Small intestine (tissue), 7 donors: ENCODE measurements around the gene APOBEC3F. TPM values are rescaled to one million over a fixed set of nuclear protein-coding genes. Genes with fewer than 3 reads are reported as not detected.

ENCODE experiments used
- DNase-seq, 2 donors: peaks; one replicate each; pipeline versions ENCODE4 v3.0.0 to v3.0.0-alpha.2; 2013
- FAIRE-seq: peaks from 2 replicates; lab custom pipeline; 2012; peaks lifted over from hg19 to GRCh38; lab: Jason Lieb, UNC
- H3K27ac ChIP-seq, 3 donors: one replicate each; pipeline ENCODE4 v1.5.1; 2013; ENCODE audit warnings: low read length in 2 of 3, mild to moderate bottlenecking in 2 of 3, control low read depth in 1 of 3, inconsistent platforms in 1 of 3, low read depth in 1 of 3, moderate library complexity in 1 of 3
- H3K27me3 ChIP-seq, 3 donors: one replicate each; pipeline ENCODE4 v1.6.1; 2013; ENCODE audit warnings: low read length in 3 of 3, inconsistent platforms in 1 of 3; ENCODE audit not compliant: control insufficient read depth in 3 of 3, insufficient read depth in 3 of 3
- H3K36me3 ChIP-seq, 3 donors: one replicate each; pipeline ENCODE4 v1.6.1; 2013; ENCODE audit warnings: low read length in 3 of 3, inconsistent platforms in 1 of 3, low read depth in 1 of 3, mild to moderate bottlenecking in 1 of 3, moderate library complexity in 1 of 3; ENCODE audit not compliant: control insufficient read depth in 3 of 3, insufficient read depth in 2 of 3
- H3K4me1 ChIP-seq, 3 donors: one replicate each; pipeline ENCODE4 v1.6.1; 2013; ENCODE audit warnings: low read length in 2 of 3, inconsistent platforms in 1 of 3, low read depth in 1 of 3, mild to moderate bottlenecking in 1 of 3, moderate library complexity in 1 of 3; ENCODE audit not compliant: control insufficient read depth in 3 of 3, insufficient read depth in 2 of 3
- H3K4me3 ChIP-seq, 3 donors: one replicate each; pipeline ENCODE4 v1.5.1; 2013; ENCODE audit warnings: low read length in 3 of 3, control low read depth in 1 of 3, inconsistent platforms in 1 of 3, low read depth in 1 of 3, mild to moderate bottlenecking in 1 of 3, moderate library complexity in 1 of 3
- H3K9me3 ChIP-seq, 2 donors: one replicate each; pipeline ENCODE4 v1.6.1; 2013; ENCODE audit warnings: low read depth in 1 of 2, low read length in 1 of 2; ENCODE audit not compliant: control insufficient read depth in 2 of 2, insufficient read depth in 1 of 2
- WGBS, 3 donors: extraction: QIAGEN DNeasy Blood & Tissue Kit; methylation state at CpG; one replicate each; pipeline ENCODE4 v1.1.7; 2013; 5-methylcytosine and 5-hydroxymethylcytosine counted together
- polyA plus RNA-seq, 4 donors: library from polyadenylated mRNA; stranded (reverse) in 3 of 4; unstranded in 1 of 4; fragments of 200-250 nt in 3 of 4; fragments of 120-200 nt in 1 of 4; gene quantifications; one replicate each; pipeline versions ENCODE4 v1.2.1 to v1.2.3, GENCODE V29; 2013
- donor health status: healthy with polysubstance abuse.
- donor health status: control.
- donor health status: control.
- donor health status: Bipolar disorder and iron deficiency.
- donor health status: healthy.

Gene APOBEC3F
- polyA plus RNA-seq, 4 donors = 3.1 to 4.4 (median 3.6) TPM

DNA sequence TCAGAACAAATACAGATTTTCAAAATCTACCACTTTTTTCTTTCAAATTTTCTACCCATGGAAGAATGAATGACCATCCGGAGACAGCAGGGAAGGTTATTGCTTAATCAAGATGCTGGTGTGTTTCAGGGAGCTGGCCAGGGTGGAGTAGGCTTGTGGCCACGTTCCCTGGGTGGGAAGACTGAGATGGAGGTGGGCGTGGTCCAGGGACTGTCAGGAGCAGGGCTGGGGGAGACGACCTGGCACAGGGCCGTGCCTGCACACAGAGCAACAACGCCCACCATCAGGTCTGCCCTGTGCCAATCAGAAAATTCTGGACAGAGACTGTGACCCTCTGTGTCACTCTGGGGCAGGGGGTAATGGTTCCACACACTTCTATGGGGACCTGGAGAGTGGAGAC is 49.3 kb downstream of the APOBEC3F start:
- H3K27ac ChIP-seq = peak overlapping the region in 2 of 3 donors; percentile 27 to 82
- no peak overlapping the region for H3K4me3 ChIP-seq

DNA sequence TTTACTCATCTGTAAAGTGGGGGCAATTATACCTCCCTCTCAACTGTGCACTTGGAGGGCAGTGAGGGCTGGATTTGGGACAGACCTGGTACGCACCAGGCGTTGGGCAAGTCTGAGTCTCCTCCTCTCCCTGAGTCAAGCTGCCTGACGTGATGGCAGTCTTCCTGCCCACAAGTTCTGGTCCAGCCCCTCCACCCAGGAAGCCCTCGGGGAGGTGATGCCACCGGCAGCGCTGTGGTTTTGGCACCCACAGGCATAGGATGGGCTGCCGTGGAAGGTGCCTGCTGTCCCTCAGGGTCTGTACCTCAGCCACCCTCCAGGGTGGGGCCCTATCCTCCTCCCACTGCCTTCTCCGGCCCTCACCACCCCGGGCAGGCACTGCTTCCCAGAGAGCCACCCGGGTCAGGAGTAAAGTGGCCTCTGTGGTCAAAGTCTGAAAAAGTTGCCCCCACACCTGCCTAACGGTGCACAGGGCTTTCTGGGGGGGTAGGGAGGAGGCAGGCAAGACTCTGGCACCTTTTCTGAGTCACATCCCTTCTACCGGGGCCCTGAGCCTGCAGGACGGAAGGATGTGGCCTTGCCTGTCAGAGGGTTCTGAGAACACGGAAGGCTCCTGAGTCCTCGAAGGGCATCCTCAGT is 49.9 kb downstream of the APOBEC3F start:
- WGBS, 3 donors = 48 to 57% (median 49%) methylated on average over 15 of the region's 15 CpGs
- DNase-seq = peak in 1 of 2 donors; percentile 59

More for the DNA sequence above, 49.3 kb downstream of the APOBEC3F start:
- no peak for DNase-seq
- Histone ChIP-seq H3K9me3 (no peaks in the 10 kb centered on the region), H3K4me1 (no peaks in the 10 kb centered on the region), H3K36me3 (no peaks in the 10 kb centered on the region), H3K27me3 (peaks cover 0 to 2% (median 0%) of the 10 kb centered on the region in 3 donors)
- 45 to 68% (median 67%) methylated on average over 5 to 6 of the region's 6 CpGs for WGBS, 3 donors
- FAIRE-seq = no peak

GRCh38 chr22:39091126-39092081 is 50.7 kb downstream of the APOBEC3F start:
- Histone ChIP-seq H3K27ac (peak overlapping the region in 2 of 3 donors; percentile 21 to 82), H3K27me3 (peaks cover 0 to 2% (median 0%) of the 10 kb centered on the region in 3 donors), H3K4me1 (no peaks in the 10 kb centered on the region), H3K4me3 (no peak overlapping the region), H3K36me3 (no peaks in the 10 kb centered on the region), H3K9me3 (no peaks in the 10 kb centered on the region)
- DNase-seq (no peak), FAIRE-seq (no peak)
- 71 to 78% (median 76%) methylated on average over 22 to 23 of the region's 23 CpGs for WGBS, 3 donors

More for the DNA sequence above, 49.9 kb downstream of the APOBEC3F start:
- no peak for FAIRE-seq
- H3K9me3 ChIP-seq = no peaks in the 10 kb centered on the region
- peaks cover 0 to 2% (median 0%) of the 10 kb centered on the region in 3 donors for H3K27me3 ChIP-seq
- H3K27ac ChIP-seq = peak overlapping the region in 2 of 3 donors; percentile 27 to 82
- no peak overlapping the region for H3K4me3 ChIP-seq
- no peaks in the 10 kb centered on the region for H3K36me3 ChIP-seq
- H3K4me1 ChIP-seq = no peaks in the 10 kb centered on the region

- WGBS, 3 donors = 40 to 63% (median 61%) methylated on average over 8 of the region's 8 CpGs
- no peaks in the 10 kb centered on the region for H3K9me3 ChIP-seq
- H3K36me3 ChIP-seq = no peaks in the 10 kb centered on the region
- peaks cover 0 to 2% (median 0%) of the 10 kb centered on the region in 3 donors for H3K27me3 ChIP-seq
- H3K4me1 ChIP-seq = no peaks in the 10 kb centered on the region
- no peak for FAIRE-seq
- no peak overlapping the region for H3K4me3 ChIP-seq
- no peak overlapping the region for H3K27ac ChIP-seq
- DNase-seq = no peak
Measured at GRCh38 chr22:39092111-39092862, 51.6 kb downstream of the APOBEC3F start.

DNA sequence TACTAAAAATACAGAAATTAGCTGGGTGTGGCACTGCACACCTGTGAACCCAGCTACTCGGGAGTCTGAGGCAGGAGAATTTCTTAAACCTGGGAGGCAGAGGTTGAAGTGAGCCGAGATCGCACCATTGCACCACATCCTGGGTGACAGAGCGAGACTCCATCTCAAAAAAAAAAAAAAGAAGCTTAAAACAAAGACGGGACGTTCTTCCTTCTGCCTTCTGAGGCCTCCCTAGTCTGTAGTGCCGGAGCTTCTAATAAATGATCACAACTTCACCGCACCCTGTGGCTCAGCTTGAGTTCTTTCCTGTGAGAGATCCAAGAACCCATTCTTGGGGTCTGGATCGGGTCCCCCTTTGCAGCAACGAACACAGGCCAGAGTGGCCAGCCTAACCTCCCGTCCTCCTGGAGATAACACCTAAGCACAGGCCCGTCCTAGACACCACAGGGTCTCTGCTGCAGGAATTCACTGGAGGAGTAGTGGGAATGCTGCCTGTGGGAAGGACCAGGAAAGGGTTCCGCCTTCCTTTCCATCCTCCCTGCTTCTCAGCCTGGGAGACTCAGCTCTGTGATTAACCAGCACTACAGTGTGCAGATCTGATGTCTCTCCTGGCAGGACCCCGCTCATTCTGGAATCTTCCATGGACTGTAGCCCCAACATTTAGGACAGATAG is 54.2 kb downstream of the APOBEC3F start:
- WGBS, 3 donors = 70 to 84% (median 80%) methylated on average over 14 of the region's 14 CpGs
- DNase-seq = peak in 1 of 2 donors; percentile 23
- Histone ChIP-seq H3K27ac (peak overlapping the region in 1 of 3 donors; percentile 39), H3K4me1 (no peaks in the 10 kb centered on the region), H3K36me3 (no peaks in the 10 kb centered on the region), H3K27me3 (peaks cover 0 to 2% (median 0%) of the 10 kb centered on the region in 3 donors), H3K4me3 (no peak overlapping the region), H3K9me3 (no peaks in the 10 kb centered on the region)
- no peak for FAIRE-seq

DNA sequence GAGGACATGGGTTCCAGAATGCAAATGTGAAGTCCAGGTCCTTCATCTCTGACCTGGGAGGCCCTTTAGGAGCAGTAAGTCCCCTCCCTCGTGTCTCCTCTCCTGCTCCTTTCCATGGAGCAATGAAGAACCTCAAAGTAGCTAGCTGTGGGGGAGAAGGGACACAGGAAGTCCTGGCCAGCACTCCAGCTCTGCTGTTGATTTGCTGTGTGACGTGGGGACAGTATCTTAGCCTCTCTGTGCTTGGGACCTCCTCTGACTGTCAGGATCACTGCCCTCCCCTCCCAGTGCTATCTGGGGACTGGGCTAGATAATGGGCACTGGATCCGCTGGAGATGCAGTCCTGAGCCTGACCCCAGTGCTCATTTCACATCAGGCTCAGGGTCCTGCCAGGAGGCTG is 55.3 kb downstream of the APOBEC3F start:
- H3K36me3 ChIP-seq = no peaks in the 10 kb centered on the region
- FAIRE-seq = no peak
- no peak overlapping the region for H3K27ac ChIP-seq
- no peaks in the 10 kb centered on the region for H3K9me3 ChIP-seq
- WGBS, 3 donors = 67 to 94% (median 88%) methylated on average over 3 of the region's 3 CpGs
- no peak for DNase-seq
- H3K4me3 ChIP-seq = no peak overlapping the region
- no peaks in the 10 kb centered on the region for H3K27me3 ChIP-seq
- no peaks in the 10 kb centered on the region for H3K4me1 ChIP-seq

- peak in 1 of 2 donors; percentile 39 for DNase-seq
- no peak within 1 kb of the TSS for H3K4me3 ChIP-seq
- WGBS, 3 donors = 61 to 71% (median 69%) methylated on average over 9 of the region's 9 CpGs
- no peak for FAIRE-seq
- H3K27ac ChIP-seq = peak within 1 kb of the TSS in 2 of 3 donors; percentile 9 to 43
- H3K27me3 ChIP-seq = no peaks in the 10 kb centered on the region
- no peaks in the 10 kb centered on the region for H3K36me3 ChIP-seq
- no peaks in the 10 kb centered on the region for H3K9me3 ChIP-seq
- H3K4me1 ChIP-seq = no peaks in the 10 kb centered on the region
Measured at GRCh38 chr22:39097098-39098020, 56.7 kb downstream of the APOBEC3F start, which contains the start of gene APOBEC3H. APOBEC3H (plus strand) TSS chr22:39097244; CDS start chr22:39100279, 3,035 bp downstream.
